IPS-NIHi7 (cell line): ENCODE results near the gene PLAAT3.
"Not testable (repeated sequence)": the region's sequence is repeated elsewhere in the genome, so short reads cannot be mapped to it uniquely, and the experiment has no call there.

Experiments
- DNase-seq: peaks from one replicate; pipeline ENCODE4 v3.0.0; 2012; ENCODE audit warnings: mixed read lengths; ENCODE audit errors: extremely low spot score

The PLAAT3 gene

DNA sequence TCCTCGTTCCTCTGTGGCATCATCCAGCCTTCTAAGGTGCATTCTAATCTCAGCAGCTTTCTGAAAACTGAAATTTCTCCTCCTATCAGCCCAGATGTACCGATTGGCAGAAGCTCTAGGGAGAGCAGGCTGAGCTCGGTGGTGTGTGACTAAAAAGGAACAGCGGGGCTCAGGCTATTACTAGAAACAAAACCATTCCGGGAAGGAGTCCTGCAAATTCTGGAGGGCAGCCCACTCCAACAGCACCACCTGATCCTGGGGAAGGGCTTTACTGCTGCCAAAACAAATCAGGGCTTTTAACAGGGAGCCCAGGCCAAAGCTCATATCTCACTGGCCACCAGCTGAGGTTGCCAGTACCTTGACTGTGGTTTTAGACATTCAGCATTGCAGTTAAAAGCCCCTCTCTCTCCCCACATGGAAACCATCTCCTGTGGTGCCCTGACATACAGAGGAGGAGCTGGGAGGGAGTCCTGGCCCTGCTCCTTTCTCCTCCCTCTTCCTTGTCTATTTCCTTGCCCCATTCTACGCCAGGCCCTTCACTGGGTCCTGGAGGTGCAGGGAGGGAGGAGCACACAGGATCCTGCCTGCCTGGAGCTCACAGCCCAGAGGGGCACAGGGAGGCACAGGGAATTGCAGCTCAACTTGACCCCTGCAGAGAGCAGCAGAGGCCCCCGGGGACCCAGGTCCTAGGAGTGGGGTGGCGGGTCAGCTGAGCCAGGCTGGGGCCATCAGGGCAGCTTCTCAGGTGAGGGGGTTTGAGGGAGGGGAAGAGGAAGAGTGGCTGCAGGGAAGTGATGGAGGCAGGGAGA lies 76.7 kb downstream of the PLAAT3 start:
- no peak for DNase-seq

DNA sequence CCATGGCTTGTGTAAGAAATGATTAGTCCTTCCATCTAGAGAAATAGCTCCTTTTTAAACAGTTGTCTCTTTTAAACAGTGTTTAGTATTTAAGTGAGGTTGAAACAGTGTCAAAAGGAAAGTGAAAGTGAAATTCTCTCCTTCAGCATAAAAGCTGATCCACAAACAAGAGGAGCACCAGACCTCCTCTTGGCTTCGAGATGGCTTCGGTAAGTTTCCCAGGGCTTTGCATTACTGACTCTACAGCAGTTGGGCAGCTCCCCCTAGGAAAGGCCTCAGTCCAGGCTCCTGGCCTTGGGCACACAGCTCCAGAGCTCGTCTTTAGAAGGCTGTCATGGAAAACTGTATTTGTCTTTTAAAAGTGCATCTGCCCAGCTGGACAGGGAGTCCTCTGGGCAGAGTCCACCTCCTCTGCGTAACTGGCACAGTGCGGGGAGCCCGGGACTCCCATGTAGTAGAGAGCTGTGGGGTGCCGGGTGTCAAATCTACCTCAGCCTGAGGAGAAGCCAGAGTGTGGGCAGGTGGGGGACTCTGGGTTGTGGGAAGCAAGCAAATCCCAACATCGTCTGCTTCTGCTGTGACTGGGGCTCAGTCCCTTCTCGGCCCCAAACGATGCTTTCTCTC lies 77.5 kb downstream of the PLAAT3 start, which contains the start of gene PLAAT4:
Gene PLAAT4 (plus strand): TSS at position 140 of the 624 bp plus-strand sequence. CDS start 61 bp downstream, at position 201.
- peak; percentile 36 for DNase-seq

DNA sequence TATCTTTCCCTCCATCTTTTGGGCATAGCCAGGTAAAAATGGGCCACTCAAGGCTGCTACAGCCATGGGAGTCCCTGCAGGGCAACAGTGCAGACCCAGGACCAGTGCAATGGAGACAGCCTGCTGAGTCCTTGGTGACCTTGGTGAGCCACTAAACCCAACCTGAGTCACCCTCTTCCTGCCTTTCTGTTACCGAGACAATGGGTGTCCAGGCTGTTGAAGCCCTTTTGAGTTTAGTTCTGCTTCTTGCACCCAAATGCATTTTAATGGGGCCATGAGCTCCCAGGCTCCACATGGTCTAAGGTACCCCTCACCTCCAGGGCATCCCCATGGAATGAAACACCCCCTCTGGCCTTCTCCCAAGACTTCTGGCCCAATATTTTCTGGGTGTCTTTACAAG lies 78.5 kb downstream of the PLAAT3 start:
- DNase-seq: no peak

DNA sequence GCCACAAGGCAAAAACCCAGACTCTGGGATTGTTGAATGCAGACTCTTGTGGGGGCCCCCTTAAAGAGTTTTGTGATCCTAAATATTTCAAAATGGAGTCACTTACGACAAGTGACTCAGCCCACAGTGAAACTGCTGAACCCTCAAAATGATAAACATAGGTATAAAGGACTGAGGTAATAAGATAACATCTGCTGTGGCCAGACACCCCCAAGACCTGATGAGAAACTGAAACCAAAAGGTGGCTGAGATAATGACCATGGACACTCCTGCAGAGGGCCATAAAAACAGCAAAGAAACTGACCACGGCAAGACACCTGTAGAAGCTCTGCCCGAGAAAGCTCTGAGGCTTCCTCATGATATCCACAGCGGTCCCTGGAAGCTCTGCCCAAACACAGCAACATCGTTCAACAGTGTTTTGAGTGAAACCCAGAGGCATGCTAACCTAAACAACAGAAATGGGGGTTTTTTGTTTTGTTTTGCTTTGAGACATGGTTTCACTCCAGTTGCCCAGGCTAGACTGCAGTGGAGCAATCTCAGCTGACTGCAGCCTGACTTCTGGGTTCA lies 79.3 kb downstream of the PLAAT3 start:
- no peak for DNase-seq

DNA sequence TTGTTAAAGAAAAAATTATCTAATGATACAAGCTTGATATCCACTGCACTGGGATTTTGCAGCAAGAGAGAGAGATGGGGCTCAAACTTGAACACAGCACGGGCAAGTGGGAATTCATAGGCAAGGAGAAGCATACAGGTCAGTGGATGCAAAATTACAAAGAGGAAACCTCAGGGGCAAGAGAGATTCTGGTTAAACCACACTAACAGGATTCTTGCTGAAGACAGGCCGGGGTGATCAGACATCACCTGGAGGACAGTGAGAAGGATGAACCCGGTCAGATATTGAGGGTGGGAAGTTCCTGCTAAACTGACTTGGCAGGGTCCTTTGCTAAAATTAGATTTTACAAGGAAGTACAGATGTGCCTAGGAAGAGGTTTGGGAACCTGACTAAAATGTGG lies 80.2 kb downstream of the PLAAT3 start:
- DNase-seq: no peak

DNA sequence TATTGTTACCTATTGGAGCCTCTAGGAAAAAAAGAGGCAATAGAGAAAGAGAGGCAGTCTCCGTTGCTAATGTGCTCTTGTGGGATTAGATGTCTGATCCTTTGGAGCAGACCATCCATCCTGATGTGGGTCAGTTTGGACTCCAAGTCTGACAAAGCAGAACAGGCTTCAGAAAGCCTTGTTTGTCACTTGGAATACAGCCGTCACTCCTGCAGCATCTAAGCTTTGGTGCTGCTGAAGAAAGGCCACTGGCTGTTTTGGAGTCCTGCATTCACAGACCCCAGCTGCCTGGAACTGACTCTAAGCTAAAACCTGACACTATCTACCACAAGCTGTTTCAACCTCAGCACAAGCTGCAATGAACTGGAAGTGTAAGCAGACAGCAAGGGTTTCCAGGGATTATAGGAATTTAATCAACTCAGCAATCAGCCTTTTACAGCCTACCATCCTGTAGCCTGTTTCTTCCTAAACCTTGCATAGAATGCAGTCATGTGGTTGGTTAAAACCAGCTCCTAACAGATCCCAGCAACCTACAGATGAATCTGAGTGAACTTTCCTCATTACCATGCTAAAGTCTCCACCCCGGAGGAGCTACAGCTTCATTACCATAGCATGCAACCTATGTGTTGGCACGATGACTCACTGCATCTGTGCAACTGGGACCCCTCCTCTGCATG lies 81.3 kb downstream of the PLAAT3 start:
- no peak for DNase-seq

DNA sequence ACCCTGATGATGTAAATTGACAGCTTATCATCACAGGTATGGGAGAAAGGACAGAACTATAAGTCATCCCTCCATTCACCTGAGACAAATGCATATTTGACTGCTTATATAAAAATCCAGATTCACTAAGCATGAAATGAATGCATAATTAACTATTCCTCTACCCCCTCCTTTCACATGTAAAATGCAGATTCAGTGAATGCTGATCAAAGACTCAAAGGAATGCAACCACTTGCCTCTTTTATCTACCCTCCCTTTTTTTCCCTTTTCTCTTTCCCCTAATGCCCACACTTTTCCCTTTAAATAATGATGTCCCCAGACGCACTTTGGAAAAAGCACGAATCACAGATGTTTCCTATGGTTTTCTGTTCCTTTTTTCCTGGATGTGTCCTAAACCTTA lies 82.1 kb downstream of the PLAAT3 start:
- no peak for DNase-seq

DNA sequence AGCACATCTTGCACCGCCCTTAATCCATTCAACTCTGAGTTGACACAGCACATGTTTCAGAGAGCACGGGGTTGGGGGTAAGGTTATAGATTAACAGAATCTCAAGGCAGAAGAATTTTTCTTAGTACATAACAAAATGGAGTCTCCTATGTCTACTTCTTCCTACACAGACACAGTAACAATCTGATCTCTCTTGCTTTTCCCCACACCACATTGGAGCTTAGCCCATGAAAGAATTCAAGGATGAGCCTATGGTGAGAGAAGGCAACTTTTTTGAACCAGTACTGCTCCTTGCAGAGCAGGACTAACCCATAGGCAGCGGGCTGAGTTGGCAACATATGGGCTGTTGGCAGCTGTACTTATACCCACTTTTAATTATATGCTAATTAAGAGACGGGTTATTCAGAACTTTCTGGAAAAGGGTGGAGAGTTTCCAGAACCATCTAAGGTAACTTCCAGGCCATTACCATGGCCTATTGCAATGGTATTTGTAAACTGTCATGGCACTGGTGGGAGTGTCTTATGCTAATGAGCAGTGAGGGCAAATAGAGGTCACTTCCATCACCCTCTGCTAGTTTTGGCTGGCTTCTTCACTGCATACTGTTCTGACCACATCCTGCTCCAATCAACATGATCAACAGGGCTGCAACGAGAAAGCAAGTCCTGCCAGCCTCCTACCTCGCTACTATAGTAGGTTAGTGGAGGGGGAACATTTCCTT lies 83.0 kb downstream of the PLAAT3 start:
- DNase-seq: not testable (repeated sequence)

DNA sequence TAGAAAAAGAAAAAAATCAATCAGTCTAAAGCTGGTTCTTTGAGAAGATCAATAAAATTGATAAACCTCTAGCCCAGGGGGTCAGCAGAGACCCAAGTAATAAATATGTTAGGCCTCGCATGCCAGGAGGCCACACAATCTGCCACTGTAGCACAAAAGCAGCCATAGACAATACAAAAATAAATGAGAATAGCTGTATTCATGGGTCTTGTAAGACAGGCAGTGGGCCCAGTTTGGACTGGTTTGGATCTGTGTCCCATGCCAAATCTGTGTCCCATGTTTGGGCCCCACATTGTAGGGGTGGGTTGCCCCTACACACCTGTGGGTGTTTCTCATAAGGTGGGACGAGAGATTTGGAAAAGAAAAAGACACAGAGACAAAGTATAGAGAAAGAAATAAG lies 84.2 kb downstream of the PLAAT3 start:
- DNase-seq: no peak

DNA sequence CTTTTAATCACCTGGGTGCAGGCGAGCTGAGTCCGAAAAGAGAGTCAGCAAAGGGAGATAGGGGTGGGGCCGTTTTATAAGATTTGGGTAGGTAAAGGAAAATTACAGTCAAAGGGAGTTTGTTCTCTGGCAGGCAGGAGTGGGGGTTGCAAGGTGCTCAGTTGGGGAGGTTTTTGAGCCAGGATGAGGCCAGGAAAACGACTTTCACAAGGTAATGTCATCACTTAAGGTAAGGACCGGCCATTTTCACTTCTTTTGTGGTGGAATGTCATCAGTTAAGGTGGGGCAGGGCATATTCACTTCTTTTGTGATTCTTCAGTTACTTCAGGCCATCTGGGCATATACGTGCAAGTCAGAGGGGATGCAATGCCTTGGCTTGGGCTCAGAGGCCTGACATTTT lies 84.9 kb downstream of the PLAAT3 start:
- DNase-seq: not testable (repeated sequence)

DNA sequence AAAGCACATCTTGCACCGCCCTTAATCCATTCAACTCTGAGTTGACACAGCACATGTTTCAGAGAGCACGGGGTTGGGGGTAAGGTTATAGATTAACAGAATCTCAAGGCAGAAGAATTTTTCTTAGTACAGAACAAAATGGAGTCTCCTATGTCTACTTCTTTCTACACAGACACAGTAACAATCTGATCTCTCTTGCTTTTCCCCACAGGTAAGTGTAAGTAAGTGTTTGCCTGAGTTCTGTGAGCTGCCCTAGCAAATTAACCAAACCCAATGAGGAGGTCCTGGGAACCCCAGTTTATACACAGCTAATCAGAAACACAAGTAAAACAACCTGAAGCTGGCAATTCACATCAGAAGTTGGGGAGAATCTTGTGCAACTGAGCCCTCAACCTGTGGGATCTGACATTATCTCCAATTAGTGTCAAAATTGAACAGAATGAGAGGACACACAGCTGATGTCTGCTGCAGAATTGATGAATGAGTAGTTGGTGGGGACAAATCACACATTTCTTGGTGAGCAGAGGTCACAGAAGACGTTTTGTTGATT lies 85.4 kb downstream of the PLAAT3 start:
- DNase-seq: not testable (repeated sequence)

DNA sequence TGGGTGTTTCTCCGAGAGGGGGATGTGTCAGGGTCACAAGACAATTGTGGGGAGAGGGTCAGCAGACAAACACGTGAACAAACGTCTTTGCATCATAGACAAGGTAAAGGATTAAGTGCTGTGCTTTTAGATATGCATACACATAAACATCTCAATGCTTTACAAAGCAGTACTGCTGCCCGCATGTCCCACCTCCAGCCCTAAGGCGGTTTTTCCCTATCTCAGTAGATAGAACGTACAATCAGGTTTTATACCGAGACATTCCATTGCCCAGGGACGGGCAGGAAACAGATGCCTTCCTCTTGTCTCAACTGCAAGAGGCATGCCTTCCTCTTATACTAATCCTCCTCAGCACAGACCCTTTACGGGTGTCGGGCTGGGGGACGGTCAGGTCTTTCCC lies 86.1 kb downstream of the PLAAT3 start:
- DNase-seq: not testable (repeated sequence)

DNA sequence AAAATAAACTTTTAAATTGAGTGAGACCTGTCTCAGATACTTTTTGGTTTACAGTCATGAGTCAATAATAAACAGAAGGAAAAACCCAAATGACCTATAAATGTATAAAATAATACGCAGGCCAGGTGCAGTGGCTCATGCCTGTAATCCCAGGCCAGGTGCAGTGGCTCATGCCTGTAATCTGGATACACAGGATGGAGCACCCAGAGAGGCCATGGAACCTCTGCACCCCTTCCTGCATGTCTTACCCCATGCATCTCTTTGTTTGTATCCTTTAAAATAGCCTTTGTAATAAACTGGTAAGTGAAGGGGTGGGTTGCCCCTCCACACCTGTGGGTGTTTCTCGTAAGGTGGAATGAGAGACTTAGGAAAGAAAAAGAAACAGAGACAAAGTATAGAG lies 86.6 kb downstream of the PLAAT3 start:
- DNase-seq: no peak
